Osteoblast (primary cell): ENCODE measurements around the gene SUDS3. TPM values are rescaled to one million over a fixed set of nuclear protein-coding genes. Genes with fewer than 3 reads are reported as not detected.

Source experiments
- DNase-seq: peaks from one replicate; pipeline ENCODE4 v3.0.0; 2011; ENCODE audit warnings: low spot score, mixed read lengths; ENCODE audit not compliant: insufficient read length; ENCODE audit errors: missing footprints
- H2AFZ ChIP-seq: 2 replicates; pipeline ENCODE4 v1.6.0; 2011; ENCODE audit warnings: mild to moderate bottlenecking, low read length
- H3K27ac ChIP-seq: 2 replicates; pipeline ENCODE4 v1.5.1; 2011; ENCODE audit warnings: mild to moderate bottlenecking, low read depth, low read length, moderate library complexity
- H3K27me3 ChIP-seq: 2 replicates; pipeline ENCODE4 v1.6.0; 2012; ENCODE audit warnings: mild to moderate bottlenecking, control low read depth, inconsistent platforms, low read length, moderate library complexity; ENCODE audit not compliant: insufficient read depth
- H3K36me3 ChIP-seq: 2 replicates; pipeline ENCODE4 v1.5.1; 2011; ENCODE audit warnings: mild to moderate bottlenecking, low read length, control low read depth, moderate library complexity; ENCODE audit not compliant: insufficient read depth
- H3K4me1 ChIP-seq: 2 replicates; pipeline ENCODE4 v1.5.1; 2011; ENCODE audit warnings: mild to moderate bottlenecking, low read length, control low read depth, moderate library complexity; ENCODE audit not compliant: insufficient read depth
- H3K4me2 ChIP-seq: 2 replicates; pipeline ENCODE4 v1.6.0; 2011; ENCODE audit warnings: mild to moderate bottlenecking, low read length; ENCODE audit not compliant: insufficient read depth
- H3K4me3 ChIP-seq: fragments of 200-600 bp; sonication (generic); 3 replicates; pipeline ENCODE4 v1.5.1; 2012; ENCODE audit warnings: mild to moderate bottlenecking, low read length, inconsistent platforms; ENCODE audit not compliant: insufficient read depth
- H3K79me2 ChIP-seq: 2 replicates; pipeline ENCODE4 v1.6.0; 2012; ENCODE audit warnings: mild to moderate bottlenecking, low read length, control low read depth, inconsistent platforms; ENCODE audit not compliant: insufficient read depth
- H3K9me3 ChIP-seq: 2 replicates; pipeline ENCODE4 v1.5.1; 2011; ENCODE audit warnings: low read depth, low read length, control low read depth
- H4K20me1 ChIP-seq: 2 replicates; pipeline ENCODE4 v1.6.0; 2012; ENCODE audit warnings: mild to moderate bottlenecking, low read length, control low read depth; ENCODE audit not compliant: insufficient read depth
- total RNA-seq: library from RNA; depleted of rRNA; stranded (reverse); fragments of >200 nt; gene quantifications from 2 replicates; pipeline ENCODE4 v1.2.3, GENCODE V29; 2012
- TF ChIP-seq, protein P1 (sequence below): IDR thresholded peaks from 2 replicates; pipeline ENCODE4 v1.5.1; 2011; ENCODE audit warnings: mild to moderate bottlenecking, low read depth, low read length, moderate library complexity; ENCODE audit errors: extremely low read depth

Gene SUDS3, protein sequence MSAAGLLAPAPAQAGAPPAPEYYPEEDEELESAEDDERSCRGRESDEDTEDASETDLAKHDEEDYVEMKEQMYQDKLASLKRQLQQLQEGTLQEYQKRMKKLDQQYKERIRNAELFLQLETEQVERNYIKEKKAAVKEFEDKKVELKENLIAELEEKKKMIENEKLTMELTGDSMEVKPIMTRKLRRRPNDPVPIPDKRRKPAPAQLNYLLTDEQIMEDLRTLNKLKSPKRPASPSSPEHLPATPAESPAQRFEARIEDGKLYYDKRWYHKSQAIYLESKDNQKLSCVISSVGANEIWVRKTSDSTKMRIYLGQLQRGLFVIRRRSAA
- total RNA-seq, result 25.9 and 29.7 TPM in 2 replicates

DNA sequence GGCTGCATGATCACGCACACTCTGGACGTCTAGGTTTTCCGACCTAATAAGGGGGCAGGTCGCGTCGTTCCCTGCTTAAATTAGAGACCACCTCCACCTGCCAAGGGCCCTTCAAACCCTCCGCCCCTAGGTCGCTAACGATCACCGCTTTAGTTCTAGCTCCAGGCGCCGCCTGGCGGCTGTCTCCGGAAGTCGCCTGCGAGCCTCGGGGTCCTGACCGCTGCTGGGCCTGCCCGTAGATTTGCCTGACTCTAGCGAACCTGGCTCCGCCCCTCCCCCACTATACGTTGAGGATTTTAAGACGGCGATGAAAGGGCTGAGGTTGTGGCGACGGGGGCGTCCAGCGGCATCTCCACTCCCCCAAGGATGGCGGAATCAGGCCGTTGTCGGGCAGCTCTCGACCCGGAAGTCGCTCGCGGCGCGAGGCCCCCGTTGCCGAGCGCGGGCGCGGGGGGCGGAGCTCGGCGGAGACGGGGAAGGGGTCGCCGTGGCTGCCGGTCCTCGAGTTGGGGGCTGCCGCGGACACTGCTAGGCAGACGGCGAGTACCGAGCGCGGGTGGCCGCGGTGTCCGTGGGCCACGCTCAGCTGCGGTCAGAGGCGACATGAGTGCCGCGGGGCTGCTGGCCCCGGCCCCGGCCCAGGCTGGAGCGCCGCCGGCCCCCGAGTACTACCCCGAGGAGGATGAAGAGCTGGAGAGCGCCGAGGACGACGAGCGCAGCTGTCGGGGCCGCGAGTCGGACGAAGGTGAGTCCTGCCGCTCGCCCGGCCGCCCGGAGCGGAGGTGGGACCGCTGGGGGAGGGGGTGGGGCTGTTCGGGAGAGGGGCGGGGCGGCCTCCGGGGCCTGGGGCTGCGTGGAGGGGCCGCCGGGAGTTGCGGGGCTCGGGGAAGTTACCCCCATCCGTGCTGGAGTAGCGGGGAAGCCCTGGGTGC lies at the start of gene SUDS3:
TSS of gene SUDS3 (plus strand) at position 467 of the 932 bp plus-strand sequence. CDS start at position 604, 137 bp downstream.
- no peaks in the 10 kb centered on the region for H3K9me3 ChIP-seq
- peaks cover 12% of the 10 kb centered on the region for H3K36me3 ChIP-seq
- H3K4me1 ChIP-seq, result peaks cover 36% of the 10 kb centered on the region
- peak within 1 kb of the TSS; percentile 100 for H3K4me2 ChIP-seq
- peaks cover 16% of the 10 kb centered on the region for H4K20me1 ChIP-seq
- DNase-seq, result peak; percentile 95
- TF ChIP-seq, protein P1, sequence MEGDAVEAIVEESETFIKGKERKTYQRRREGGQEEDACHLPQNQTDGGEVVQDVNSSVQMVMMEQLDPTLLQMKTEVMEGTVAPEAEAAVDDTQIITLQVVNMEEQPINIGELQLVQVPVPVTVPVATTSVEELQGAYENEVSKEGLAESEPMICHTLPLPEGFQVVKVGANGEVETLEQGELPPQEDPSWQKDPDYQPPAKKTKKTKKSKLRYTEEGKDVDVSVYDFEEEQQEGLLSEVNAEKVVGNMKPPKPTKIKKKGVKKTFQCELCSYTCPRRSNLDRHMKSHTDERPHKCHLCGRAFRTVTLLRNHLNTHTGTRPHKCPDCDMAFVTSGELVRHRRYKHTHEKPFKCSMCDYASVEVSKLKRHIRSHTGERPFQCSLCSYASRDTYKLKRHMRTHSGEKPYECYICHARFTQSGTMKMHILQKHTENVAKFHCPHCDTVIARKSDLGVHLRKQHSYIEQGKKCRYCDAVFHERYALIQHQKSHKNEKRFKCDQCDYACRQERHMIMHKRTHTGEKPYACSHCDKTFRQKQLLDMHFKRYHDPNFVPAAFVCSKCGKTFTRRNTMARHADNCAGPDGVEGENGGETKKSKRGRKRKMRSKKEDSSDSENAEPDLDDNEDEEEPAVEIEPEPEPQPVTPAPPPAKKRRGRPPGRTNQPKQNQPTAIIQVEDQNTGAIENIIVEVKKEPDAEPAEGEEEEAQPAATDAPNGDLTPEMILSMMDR, result peak; percentile 97
- peak within 1 kb of the TSS; percentile 90 for H3K4me3 ChIP-seq
- peak within 1 kb of the TSS; percentile 95 for H2AFZ ChIP-seq
- no peaks in the 10 kb centered on the region for H3K27me3 ChIP-seq
- H3K27ac ChIP-seq, result peak within 1 kb of the TSS; percentile 98
- H3K79me2 ChIP-seq, result peaks cover 52% of the 10 kb centered on the region

DNA sequence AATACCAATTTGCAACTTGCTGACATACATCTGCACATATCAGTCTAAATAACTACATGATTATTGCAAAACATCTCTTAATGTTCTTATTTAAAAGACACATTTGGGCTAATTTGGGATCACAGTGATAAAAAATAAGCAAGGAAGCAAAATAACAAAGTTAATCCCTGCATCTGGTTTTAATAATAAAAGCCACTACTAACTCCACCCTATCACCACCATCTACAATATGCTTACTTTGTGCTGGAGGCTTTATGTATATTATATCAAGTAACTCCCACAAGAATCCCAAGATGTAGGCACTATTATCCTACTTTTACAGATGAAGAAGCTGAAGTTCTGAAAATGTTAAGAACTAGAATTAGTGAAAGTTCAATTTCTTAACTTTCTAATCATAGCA lies 49.4 kb upstream of the SUDS3 start:
- TF ChIP-seq, protein P1, result no peak

DNA sequence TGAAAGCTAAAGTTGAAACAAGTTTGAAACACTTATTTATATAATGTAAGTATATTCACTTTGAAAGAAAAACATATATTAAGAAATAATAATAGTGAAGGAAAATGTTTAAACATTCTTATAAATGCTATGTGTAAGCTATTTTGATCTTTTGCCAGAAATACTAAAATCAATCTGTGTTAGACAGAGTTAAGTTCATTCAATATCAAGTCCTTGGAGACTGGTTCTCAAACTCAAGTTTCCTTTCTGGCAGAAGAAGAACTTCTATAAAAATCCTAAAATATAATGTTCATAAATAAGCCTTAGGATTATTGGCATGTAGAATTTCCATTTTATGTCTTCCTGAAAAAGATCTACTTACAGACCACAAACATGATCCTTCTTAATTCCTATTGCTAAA lies 49.0 kb upstream of the SUDS3 start:
- Histone ChIP-seq H3K36me3 (no peaks in the 10 kb centered on the region), H3K27me3 (no peaks in the 10 kb centered on the region), H3K4me1 (peaks cover 26% of the 10 kb centered on the region), H3K9me3 (no peaks in the 10 kb centered on the region), H3K4me3 (no peak overlapping the region), H3K79me2 (peaks cover 32% of the 10 kb centered on the region), H2AFZ (no peak overlapping the region), H3K27ac (no peak overlapping the region), H3K4me2 (no peak overlapping the region), H4K20me1 (no peaks in the 10 kb centered on the region)
- DNase-seq, result no peak
- TF ChIP-seq, protein P1, result no peak

More for the DNA sequence above, 49.4 kb upstream of the SUDS3 start:
- Histone ChIP-seq H4K20me1 (no peaks in the 10 kb centered on the region), H3K9me3 (no peaks in the 10 kb centered on the region), H3K27ac (no peak overlapping the region), H3K4me3 (no peak overlapping the region), H3K36me3 (no peaks in the 10 kb centered on the region), H3K79me2 (peaks cover 30% of the 10 kb centered on the region), H3K27me3 (no peaks in the 10 kb centered on the region), H2AFZ (no peak overlapping the region), H3K4me1 (peaks cover 26% of the 10 kb centered on the region), H3K4me2 (no peak overlapping the region)
- DNase-seq, result no peak
